SH-SY5Y (cell line): ENCODE data around the gene CLDN9.

Experiments used
- GATA2 ChIP-seq: IDR thresholded peaks from 2 replicates; pipeline ENCODE4 v1.6.1; 2011; ENCODE audit warnings: mild to moderate bottlenecking, low read depth, low read length
- GATA3 ChIP-seq: IDR thresholded peaks from 2 replicates; pipeline ENCODE4 v1.6.1; 2011; ENCODE audit warnings: low read depth, mild to moderate bottlenecking, low read length, moderate library complexity

Gene CLDN9

GRCh38 chr16:2981177-2981898, 31.4 kb upstream of the CLDN9 start:
- TF ChIP-seq GATA2 (no peak), GATA3 (no peak)

- TF ChIP-seq GATA2: no peak
- no peak for TF ChIP-seq GATA3
Measured at GRCh38 chr16:2981899-2982250, 30.8 kb upstream of the CLDN9 start.

- TF ChIP-seq GATA3 (no peak), GATA2 (no peak)
Measured at GRCh38 chr16:2982402-2982801, 30.3 kb upstream of the CLDN9 start.

GRCh38 chr16:2983706-2984136, 29.0 kb upstream of the CLDN9 start:
- TF ChIP-seq GATA3 (no peak), GATA2 (no peak)

GRCh38 chr16:2985462-2985861, 27.3 kb upstream of the CLDN9 start:
- TF ChIP-seq GATA3 (no peak), GATA2 (no peak)

GRCh38 chr16:2985893-2986355, 26.8 kb upstream of the CLDN9 start:
- TF ChIP-seq GATA3 (no peak), GATA2 (no peak)

- TF ChIP-seq GATA3 (no peak), GATA2 (no peak)
Measured at GRCh38 chr16:2986623-2987188, 26.0 kb upstream of the CLDN9 start.

GRCh38 chr16:2987286-2987685, 25.4 kb upstream of the CLDN9 start:
- TF ChIP-seq GATA2 (no peak), GATA3 (no peak)

GRCh38 chr16:2987833-2988232, 24.9 kb upstream of the CLDN9 start:
- no peak for TF ChIP-seq GATA3
- TF ChIP-seq GATA2: no peak

- TF ChIP-seq GATA2: no peak
- TF ChIP-seq GATA3: no peak
Measured at GRCh38 chr16:2988590-2989099, 24.1 kb upstream of the CLDN9 start.

GRCh38 chr16:2990891-2991290, 21.8 kb upstream of the CLDN9 start:
- TF ChIP-seq GATA2 (no peak), GATA3 (no peak)

- no peak for TF ChIP-seq GATA2
- TF ChIP-seq GATA3: no peak
Measured at GRCh38 chr16:2991566-2992261, 21.0 kb upstream of the CLDN9 start.

GRCh38 chr16:2992383-2993081, 20.2 kb upstream of the CLDN9 start:
- TF ChIP-seq GATA2: no peak
- no peak for TF ChIP-seq GATA3

- TF ChIP-seq GATA2 (no peak), GATA3 (no peak)
Measured at GRCh38 chr16:2996298-2996697, 16.4 kb upstream of the CLDN9 start.
